ENCODE data around the gene C4orf36.
A peak's percentile ranks its signal among the peaks of the same experiment; 100 is the strongest.

Gene C4orf36

GRCh38 chr4:86910369-86910768 is 18.1 kb upstream of the C4orf36 start:
- Histone ChIP-seq H3K9ac (ENCODE audit: low read length) (no peak overlapping the region), H4K20me1 (ENCODE audit: insufficient read depth, low read length) (no peaks in the 10 kb centered on the region), H3K4me3 (ENCODE audit: low read length) (no peak overlapping the region), H3K27ac (ENCODE audit: low read length) (no peak overlapping the region), H3K9me2 (replicated peaks; ENCODE audit: insufficient read depth, low read length) (no peaks in the 10 kb centered on the region), H2AFZ (ENCODE audit: low read length) (no peak overlapping the region), H3K9me3 (replicated peaks; ENCODE audit: insufficient read depth, low read length) (no peaks in the 10 kb centered on the region), H3F3A (ENCODE audit: insufficient read depth, low read length) (peaks cover 5% of the 10 kb centered on the region; the same call in 1 of the 2 replicates), H3K36me3 (replicated peaks; ENCODE audit: insufficient read depth, low read length) (no peaks in the 10 kb centered on the region), H3K79me2 (ENCODE audit: low read length) (no peaks in the 10 kb centered on the region), H3K4me1 (ENCODE audit: low read length) (peaks cover 23% of the 10 kb centered on the region), H3K27me3 (replicated peaks; ENCODE audit: insufficient read depth, low read length) (no peaks in the 10 kb centered on the region), H3K4me2 (ENCODE audit: low read depth, low read length) (no peak overlapping the region)
- TF ChIP-seq EZH2phosphoT487 (IDR thresholded peaks at IDR 0.05; ENCODE audit: low read length), result no peak
- no peak for TF ChIP-seq EZH2 (optimal IDR thresholded peaks at IDR 0.05; ENCODE audit: low read depth, low read length)
- no peak for TF ChIP-seq CTCF (IDR thresholded peaks at IDR 0.05; ENCODE audit: low read length)
- DNase-seq, result no peak

GRCh38 chr4:86909546-86910295 is 17.5 kb upstream of the C4orf36 start:
- Histone ChIP-seq H3K9me3 (replicated peaks; ENCODE audit: insufficient read depth, low read length) (no peaks in the 10 kb centered on the region), H3K9ac (ENCODE audit: low read length) (no peak overlapping the region), H4K20me1 (ENCODE audit: insufficient read depth, low read length) (no peaks in the 10 kb centered on the region), H3K9me2 (replicated peaks; ENCODE audit: insufficient read depth, low read length) (no peaks in the 10 kb centered on the region), H3K27ac (ENCODE audit: low read length) (no peak overlapping the region), H3K36me3 (replicated peaks; ENCODE audit: insufficient read depth, low read length) (no peaks in the 10 kb centered on the region), H3K79me2 (ENCODE audit: low read length) (no peaks in the 10 kb centered on the region), H3F3A (ENCODE audit: insufficient read depth, low read length) (peaks cover 5% of the 10 kb centered on the region; the same call in 1 of the 2 replicates), H2AFZ (ENCODE audit: low read length) (no peak overlapping the region), H3K4me1 (ENCODE audit: low read length) (peaks cover 23% of the 10 kb centered on the region), H3K4me2 (ENCODE audit: low read depth, low read length) (0 out of 2 replicates have a peak overlapping the region, but pooled peaks have one; percentile 31), H3K27me3 (replicated peaks; ENCODE audit: insufficient read depth, low read length) (no peaks in the 10 kb centered on the region), H3K4me3 (ENCODE audit: low read length) (no peak overlapping the region)
- TF ChIP-seq EZH2 (optimal IDR thresholded peaks at IDR 0.05; ENCODE audit: low read depth, low read length), result no peak
- no peak for TF ChIP-seq CTCF (IDR thresholded peaks at IDR 0.05; ENCODE audit: low read length)
- TF ChIP-seq EZH2phosphoT487 (IDR thresholded peaks at IDR 0.05; ENCODE audit: low read length), result no peak
- DNase-seq, result no peak

GRCh38 chr4:86908251-86908657 is 16.0 kb upstream of the C4orf36 start:
- H4K20me1 ChIP-seq (ENCODE audit: insufficient read depth, low read length), result no peaks in the 10 kb centered on the region
- H3K4me1 ChIP-seq (ENCODE audit: low read length), result peaks cover 23% of the 10 kb centered on the region
- DNase-seq, result peak; percentile 35
- no peaks in the 10 kb centered on the region for H3K36me3 ChIP-seq (replicated peaks; ENCODE audit: insufficient read depth, low read length)
- H3K79me2 ChIP-seq (ENCODE audit: low read length), result no peaks in the 10 kb centered on the region
- H3K9me2 ChIP-seq (replicated peaks; ENCODE audit: insufficient read depth, low read length), result no peaks in the 10 kb centered on the region
- H3K9me3 ChIP-seq (replicated peaks; ENCODE audit: insufficient read depth, low read length), result no peaks in the 10 kb centered on the region
- H3F3A ChIP-seq (ENCODE audit: insufficient read depth, low read length), result peaks cover 5% of the 10 kb centered on the region; the same call in 1 of the 2 replicates
- peak overlapping the region; percentile 31 for H3K4me2 ChIP-seq (ENCODE audit: low read depth, low read length)
- no peaks in the 10 kb centered on the region for H3K27me3 ChIP-seq (replicated peaks; ENCODE audit: insufficient read depth, low read length)
- no peak overlapping the region for H3K9ac ChIP-seq (ENCODE audit: low read length)
- TF ChIP-seq EZH2phosphoT487 (IDR thresholded peaks at IDR 0.05; ENCODE audit: low read length) (no peak), EZH2 (optimal IDR thresholded peaks at IDR 0.05; ENCODE audit: low read depth, low read length) (no peak), CTCF (IDR thresholded peaks at IDR 0.05; ENCODE audit: low read length) (no peak)
- H3K4me3 ChIP-seq (ENCODE audit: low read length), result peak overlapping the region; percentile 22; the same call in 1 of the 2 replicates
- H3K27ac ChIP-seq (ENCODE audit: low read length), result peak overlapping the region; percentile 31; the same call in 1 of the 2 replicates
- 0 out of 2 replicates have a peak overlapping the region, but pooled peaks have one; percentile 8 for H2AFZ ChIP-seq (ENCODE audit: low read length)

Measured in MM.1S (cell line).